Activated T-cell treated with anti-CD3 and anti-CD28 coated beads, Interleukin-2, amount 50 U/mL, for 1 hour (primary cell): Measurements from ENCODE around the gene ATXN2.
"Not testable (repeated sequence)": the region's sequence is repeated elsewhere in the genome, so short reads cannot be mapped to it uniquely, and the experiment has no call there.

Experiments used
- DNase-seq: peaks from one replicate; pipeline ENCODE4 v3.0.0-alpha.2; 2020

ATXN2 gene

GRCh38 chr12:111494676-111495075, 104.4 kb downstream of the ATXN2 start:
- DNase-seq: no peak

GRCh38 chr12:111492979-111493378, 106.1 kb downstream of the ATXN2 start:
- not testable (repeated sequence) for DNase-seq

- no peak for DNase-seq
Observed at GRCh38 chr12:111488798-111489197, 110.3 kb downstream of the ATXN2 start.

GRCh38 chr12:111488271-111488670, 110.8 kb downstream of the ATXN2 start:
- DNase-seq: no peak

- no peak for DNase-seq
Observed at GRCh38 chr12:111482462-111482861, 116.7 kb downstream of the ATXN2 start.

GRCh38 chr12:111471236-111471635, 127.9 kb downstream of the ATXN2 start:
- no peak for DNase-seq

- DNase-seq: no peak
Observed at GRCh38 chr12:111469401-111469800, 129.7 kb downstream of the ATXN2 start.

- no peak for DNase-seq
Observed at GRCh38 chr12:111467857-111468241, 131.3 kb downstream of the ATXN2 start.

- no peak for DNase-seq
Observed at GRCh38 chr12:111467092-111467856, 131.8 kb downstream of the ATXN2 start.

GRCh38 chr12:111462210-111462769, 136.8 kb downstream of the ATXN2 start:
- DNase-seq: no peak

- DNase-seq: not testable (repeated sequence)
Observed at GRCh38 chr12:111460111-111460510, 139.0 kb downstream of the ATXN2 start.

- DNase-seq: no peak
Observed at GRCh38 chr12:111458546-111459172, 140.5 kb downstream of the ATXN2 start.

- DNase-seq: no peak
Observed at GRCh38 chr12:111457577-111457976, 141.5 kb downstream of the ATXN2 start.

- DNase-seq: no peak
Observed at GRCh38 chr12:111457071-111457470, 142.0 kb downstream of the ATXN2 start.

- no peak for DNase-seq
Observed at GRCh38 chr12:111455448-111456320, 143.4 kb downstream of the ATXN2 start.

GRCh38 chr12:111454716-111455447, 144.2 kb downstream of the ATXN2 start:
- no peak for DNase-seq

GRCh38 chr12:111454311-111454710, 144.8 kb downstream of the ATXN2 start:
- DNase-seq: no peak

- no peak for DNase-seq
Observed at GRCh38 chr12:111453071-111453989, 145.8 kb downstream of the ATXN2 start.

GRCh38 chr12:111451649-111452129, 147.4 kb downstream of the ATXN2 start:
- DNase-seq: no peak

- DNase-seq: no peak
Observed at GRCh38 chr12:111451232-111451631, 147.9 kb downstream of the ATXN2 start.

- DNase-seq: no peak
Observed at GRCh38 chr12:111450676-111451075, 148.4 kb downstream of the ATXN2 start.
